ENCODE data around the gene ZNF30.
"Not testable (repeated sequence)": the region's sequence is repeated elsewhere in the genome, so short reads cannot be mapped to it uniquely, and the experiment has no call there.

Gene ZNF30

DNA sequence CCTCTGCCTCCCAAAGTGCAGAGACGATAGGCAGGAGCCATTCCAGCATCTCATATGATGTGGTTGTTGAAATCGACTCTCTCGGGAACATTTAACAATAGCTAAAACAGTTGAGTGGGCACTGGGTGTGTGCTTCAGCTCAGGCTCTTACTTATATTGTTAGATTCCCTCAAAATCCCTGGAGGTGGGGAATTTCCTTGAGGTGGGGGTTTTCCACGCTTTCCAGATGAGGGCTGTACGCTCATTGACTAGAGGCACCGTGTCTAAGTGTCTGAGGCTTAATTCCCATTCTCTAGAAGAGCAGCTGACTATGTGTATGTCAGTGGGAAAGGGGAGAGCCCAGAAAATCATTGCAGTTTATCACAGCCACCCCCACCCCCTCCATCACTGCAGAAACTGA, 62.6 kb downstream of the ZNF30 start:
- DNase-seq = no peak

DNA sequence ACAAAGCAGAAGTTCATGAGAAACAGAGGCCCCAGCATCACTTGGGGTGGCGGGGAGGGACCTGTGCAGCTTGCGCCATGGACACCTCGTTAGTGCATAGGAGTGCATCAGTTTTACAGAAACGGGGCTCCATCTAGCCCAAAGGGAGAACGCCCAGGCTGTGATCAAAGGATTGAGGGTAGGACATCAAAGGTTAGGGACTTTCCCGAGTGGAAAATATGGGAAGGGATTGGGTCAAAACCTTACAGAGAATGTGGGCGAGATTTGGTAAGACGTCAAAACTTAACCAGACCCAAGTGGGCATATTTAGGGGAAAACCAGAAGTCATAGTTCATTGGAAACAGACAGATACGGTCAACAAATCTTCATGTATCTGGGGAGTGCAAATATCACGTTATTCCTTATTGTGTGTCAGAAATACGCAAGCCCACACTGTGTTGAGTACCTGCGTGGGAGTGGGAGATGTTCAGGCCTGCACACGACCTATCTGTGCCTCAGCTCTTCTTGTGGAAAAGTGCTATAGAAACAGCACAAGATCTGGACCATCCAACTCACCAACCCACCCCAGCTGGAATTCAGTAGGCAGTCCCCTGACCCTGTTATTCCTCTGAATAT, 64.0 kb downstream of the ZNF30 start:
- DNase-seq = no peak

DNA sequence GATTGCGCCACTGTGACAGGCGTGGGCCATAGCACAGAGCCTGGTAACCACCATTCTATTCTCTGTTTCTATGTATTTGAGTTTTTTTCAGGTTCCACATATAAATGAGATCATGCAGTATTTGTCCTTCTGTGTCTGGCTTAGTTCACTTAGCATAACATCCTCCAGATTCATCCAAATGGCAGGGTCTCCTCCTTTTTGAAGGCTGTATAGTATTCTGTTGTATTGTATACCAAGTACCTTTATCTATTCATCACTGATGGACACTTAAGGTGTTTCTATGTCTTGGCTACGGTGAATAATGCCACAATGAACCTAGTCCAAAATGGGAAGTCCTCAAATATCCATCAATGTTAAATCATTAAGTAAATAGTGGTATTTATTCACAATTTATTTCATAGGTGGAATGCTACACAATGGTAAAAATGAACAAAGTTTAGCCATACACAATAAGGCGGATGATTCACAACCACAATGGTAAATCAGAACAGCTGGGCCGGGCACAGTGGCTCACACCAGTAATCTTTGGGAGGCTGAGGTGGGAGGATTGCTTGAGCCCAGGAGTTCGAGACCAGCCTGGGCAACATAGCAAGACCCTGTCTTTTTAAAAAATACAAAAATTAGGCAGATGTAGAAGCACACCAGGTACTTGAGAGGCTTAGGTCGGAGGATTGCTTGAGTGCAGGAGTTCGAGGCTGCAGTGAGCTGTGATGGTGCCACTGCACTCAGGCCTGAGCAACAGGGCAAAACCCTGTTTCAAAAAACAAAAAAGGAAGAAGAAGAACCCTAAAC, 65.0 kb downstream of the ZNF30 start:
- no peak for DNase-seq

DNA sequence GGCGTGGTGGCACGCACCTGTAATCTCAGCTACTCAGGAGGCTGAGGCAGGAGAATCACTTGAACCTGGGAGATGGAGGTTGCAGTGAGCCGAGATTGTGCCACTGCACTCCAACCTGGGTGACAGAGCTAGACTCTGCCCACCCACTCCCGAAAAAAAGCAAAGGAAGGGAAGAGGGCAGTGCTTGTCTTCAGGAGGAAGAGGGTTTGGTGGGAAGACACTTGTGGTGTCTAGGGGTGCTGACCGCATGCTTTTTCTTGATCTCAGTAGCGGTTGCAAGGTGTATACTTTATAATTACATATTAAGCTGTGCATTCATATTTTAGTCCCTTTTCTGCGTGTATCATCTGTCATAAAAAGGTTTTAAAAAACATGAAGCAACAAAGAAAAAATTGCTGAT, 65.9 kb downstream of the ZNF30 start:
- DNase-seq = not testable (repeated sequence)

DNA sequence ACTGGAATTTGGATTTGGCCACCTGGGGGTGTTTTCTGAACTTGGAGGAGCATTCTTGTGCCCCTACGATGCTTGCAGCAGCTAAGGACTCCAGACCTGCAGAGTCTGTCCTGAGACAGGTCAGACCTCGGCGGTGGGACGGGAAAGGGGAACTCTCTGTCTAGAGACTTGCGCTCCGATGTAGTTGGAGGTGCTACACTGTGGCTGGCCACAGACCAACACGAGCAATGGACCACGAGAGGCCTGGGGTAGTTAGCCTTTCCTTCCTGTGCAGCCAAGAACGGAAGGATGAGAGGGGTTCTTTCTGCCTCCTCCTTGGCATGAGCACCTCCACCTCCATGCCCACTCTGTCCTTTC, 67.6 kb downstream of the ZNF30 start:
- DNase-seq = no peak

Measured in NCI-H2171 treated with DMSO at 0.1 percent for 48 hours (cell line).